ENCODE measurements around the gene HTR2A.

DNA sequence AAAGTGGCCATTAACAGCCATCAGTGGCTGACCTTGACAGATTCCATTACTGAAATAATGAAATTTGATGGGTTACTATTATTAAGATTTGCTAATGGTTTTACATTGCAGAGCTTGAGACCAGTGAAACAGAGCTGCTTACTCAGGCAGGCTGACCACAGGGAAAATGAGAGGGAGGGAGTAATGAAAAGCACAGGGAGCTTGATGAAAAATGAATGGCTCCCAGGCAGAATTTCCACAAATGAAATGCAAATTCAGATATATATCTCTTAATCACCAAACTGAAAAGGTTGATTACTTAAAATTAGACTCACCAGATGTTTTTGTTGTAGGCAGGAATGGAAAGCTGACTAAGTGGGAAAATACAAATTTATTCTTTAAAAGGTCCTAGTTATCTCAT is 36.1 kb downstream of the HTR2A start:
- TF ChIP-seq, protein P1, sequence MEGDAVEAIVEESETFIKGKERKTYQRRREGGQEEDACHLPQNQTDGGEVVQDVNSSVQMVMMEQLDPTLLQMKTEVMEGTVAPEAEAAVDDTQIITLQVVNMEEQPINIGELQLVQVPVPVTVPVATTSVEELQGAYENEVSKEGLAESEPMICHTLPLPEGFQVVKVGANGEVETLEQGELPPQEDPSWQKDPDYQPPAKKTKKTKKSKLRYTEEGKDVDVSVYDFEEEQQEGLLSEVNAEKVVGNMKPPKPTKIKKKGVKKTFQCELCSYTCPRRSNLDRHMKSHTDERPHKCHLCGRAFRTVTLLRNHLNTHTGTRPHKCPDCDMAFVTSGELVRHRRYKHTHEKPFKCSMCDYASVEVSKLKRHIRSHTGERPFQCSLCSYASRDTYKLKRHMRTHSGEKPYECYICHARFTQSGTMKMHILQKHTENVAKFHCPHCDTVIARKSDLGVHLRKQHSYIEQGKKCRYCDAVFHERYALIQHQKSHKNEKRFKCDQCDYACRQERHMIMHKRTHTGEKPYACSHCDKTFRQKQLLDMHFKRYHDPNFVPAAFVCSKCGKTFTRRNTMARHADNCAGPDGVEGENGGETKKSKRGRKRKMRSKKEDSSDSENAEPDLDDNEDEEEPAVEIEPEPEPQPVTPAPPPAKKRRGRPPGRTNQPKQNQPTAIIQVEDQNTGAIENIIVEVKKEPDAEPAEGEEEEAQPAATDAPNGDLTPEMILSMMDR (IDR thresholded peaks at IDR 0.05; ENCODE audit: insufficient read depth, low read depth, low read length): no peak
- TF ChIP-seq EZH2 (IDR thresholded peaks at IDR 0.05; ENCODE audit: insufficient read depth, low read length): no peak
